Fibroblast of lung (primary cell): ENCODE measurements around the gene DCAF12. TPM values are rescaled to one million over a fixed set of nuclear protein-coding genes. Genes with fewer than 3 reads are reported as not detected.

Source experiments
- DNase-seq, 2 donors: peaks; one replicate each; pipeline versions ENCODE4 v3.0.0 to v3.0.0-alpha.2; 2010; ENCODE audit warnings: low read depth in 2 of 2
- H2AFZ ChIP-seq: 2 replicates; pipeline ENCODE4 v1.5.1; 2012; ENCODE audit warnings: low read length, control low read depth, inconsistent platforms
- H3K27ac ChIP-seq: 2 replicates; pipeline ENCODE4 v1.5.1; 2011; ENCODE audit warnings: low read length, control low read depth; ENCODE audit not compliant: insufficient read depth
- H3K27me3 ChIP-seq: 2 replicates; pipeline ENCODE4 v1.5.1; 2011; ENCODE audit warnings: mild to moderate bottlenecking, low read length; ENCODE audit not compliant: control insufficient read depth, insufficient read depth
- H3K36me3 ChIP-seq: 2 replicates; pipeline ENCODE4 v1.5.1; 2011; ENCODE audit warnings: low read length; ENCODE audit not compliant: control insufficient read depth, insufficient read depth
- H3K4me1 ChIP-seq: 2 replicates; pipeline ENCODE4 v1.5.1; 2011; ENCODE audit warnings: low read length; ENCODE audit not compliant: control insufficient read depth, insufficient read depth; ENCODE audit errors: extremely low read depth
- H3K4me2 ChIP-seq: 2 replicates; pipeline ENCODE4 v1.5.1; 2011; ENCODE audit warnings: low read length, control low read depth; ENCODE audit not compliant: insufficient read depth; ENCODE audit errors: extremely low read depth
- H3K4me3 ChIP-seq, 4 experiments: fragments of 200-600 bp in 1 of 4; sonication (generic) in 1 of 4; replicated peaks in 1 of 4; 2 replicates each; pipeline ENCODE4 v1.5.1; 2011 to 2016; ENCODE audit warnings: low read length in 4 of 4, low read depth in 3 of 4, mild to moderate bottlenecking in 3 of 4, control low read depth in 2 of 4, inconsistent platforms in 1 of 4, mixed read lengths in 1 of 4; ENCODE audit not compliant: insufficient read depth in 1 of 4; ENCODE audit errors: control extremely low read depth in 1 of 4
- H3K79me2 ChIP-seq: 2 replicates; pipeline ENCODE4 v1.5.1; 2012; ENCODE audit warnings: mild to moderate bottlenecking, low read length, inconsistent platforms; ENCODE audit not compliant: control insufficient read depth, insufficient read depth
- H3K9ac ChIP-seq: 2 replicates; pipeline ENCODE4 v1.5.1; 2011; ENCODE audit warnings: mild to moderate bottlenecking, low read length, control low read depth; ENCODE audit not compliant: insufficient read depth
- H3K9me3 ChIP-seq: 2 replicates; pipeline ENCODE4 v1.5.1; 2012; ENCODE audit warnings: low read depth, low read length; ENCODE audit not compliant: control insufficient read depth, insufficient read depth
- H4K20me1 ChIP-seq: 2 replicates; pipeline ENCODE4 v1.5.1; 2011; ENCODE audit warnings: low read length; ENCODE audit not compliant: control insufficient read depth, insufficient read depth; ENCODE audit errors: extremely low read depth
- CTCF ChIP-seq, 2 donors: IDR thresholded peaks in 1 of 2; conservative IDR thresholded peaks in 1 of 2; 1 replicate in 1 of 2; 2 replicates in 1 of 2; pipeline ENCODE4 v1.5.1; 2011 to 2012; ENCODE audit warnings: low read length in 2 of 2, control low read depth in 1 of 2, inconsistent platforms in 1 of 2, low read depth in 1 of 2, mild to moderate bottlenecking in 1 of 2
- EZH2 ChIP-seq: IDR thresholded peaks from 2 replicates; pipeline ENCODE4 v1.5.1; 2012; ENCODE audit warnings: low read length, control low read depth, mild to moderate bottlenecking; ENCODE audit errors: missing control alignments
- polyA plus RNA-seq, 2 donors: library from polyadenylated mRNA; depleted of rRNA in 1 of 2; stranded (reverse) in 1 of 2; unstranded in 1 of 2; fragments of >200 nt; gene quantifications; 2 replicates each; pipeline ENCODE4 v1.2.1, GENCODE V29; 2011 to 2012; ENCODE audit warnings: missing spikeins in 1 of 2
- total RNA-seq: library from RNA; depleted of rRNA; stranded (reverse); fragments of >200 nt; gene quantifications from 2 replicates; pipeline ENCODE4 v1.2.1, GENCODE V29; 2014

The DCAF12 gene
- total and polyA plus RNA-seq, 2 donors (not counting 1 experiment from before 2014, with no cell fraction given), result 9.7 to 26.3 TPM

DNA sequence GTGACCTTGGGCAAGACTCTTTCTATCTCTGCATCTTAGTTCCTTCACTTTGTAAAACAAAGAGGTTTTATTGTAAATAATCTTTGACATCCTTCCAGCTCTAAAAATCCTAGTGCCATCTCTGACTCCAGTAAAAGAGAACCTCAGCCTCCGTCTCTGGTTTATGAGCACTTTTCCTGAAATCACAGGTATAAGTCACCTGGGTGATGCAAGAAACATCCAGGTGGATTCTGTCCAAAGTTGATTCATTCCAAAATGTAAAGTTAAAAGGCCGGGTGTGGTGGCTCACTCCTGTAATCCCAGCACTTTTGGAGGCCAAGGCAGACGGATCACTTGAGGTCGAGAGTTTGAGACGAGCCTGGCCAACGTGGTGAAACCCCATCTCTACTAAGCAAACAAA, 56.7 kb downstream of the DCAF12 start:
- Histone ChIP-seq H3K27me3 (no peaks in the 10 kb centered on the region), H3K27ac (no peak overlapping the region), H3K9me3 (no peaks in the 10 kb centered on the region), H3K36me3 (no peaks in the 10 kb centered on the region), H3K9ac (no peak overlapping the region), H3K4me2 (no peak overlapping the region), H4K20me1 (no peaks in the 10 kb centered on the region), H3K4me1 (peaks cover 14% of the 10 kb centered on the region), H3K79me2 (no peaks in the 10 kb centered on the region), H2AFZ (no peak overlapping the region), H3K4me3 (no peak overlapping the region)
- DNase-seq, result no peak
- TF ChIP-seq EZH2 (no peak), CTCF (conservative IDR thresholded peaks at IDR 0.05 in 1 of 2, IDR thresholded peaks at IDR 0.05 in 1 of 2; ENCODE audit: low read depth in 1 of 2, low read length in 2 of 2) (no peak)

DNA sequence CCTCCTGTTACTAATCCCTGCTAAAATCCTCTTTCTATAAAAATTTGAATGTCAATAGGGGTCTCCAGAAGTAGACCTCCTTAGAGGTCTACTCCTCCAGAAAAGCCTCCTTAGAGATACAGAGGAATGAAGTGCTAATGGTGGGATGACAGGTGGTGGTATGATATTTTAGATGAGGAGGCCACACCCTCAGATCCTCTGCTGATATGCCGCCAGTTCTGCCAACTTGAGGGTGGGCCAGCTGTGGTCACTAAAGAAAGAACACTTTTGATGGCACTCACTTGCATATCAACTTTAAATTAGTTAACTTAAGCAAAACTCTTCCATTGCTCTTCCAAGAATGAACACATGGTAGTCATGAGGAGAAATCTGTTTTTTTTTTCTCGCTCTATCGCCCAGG, 61.0 kb downstream of the DCAF12 start:
- DNase-seq, result no peak
- no peaks in the 10 kb centered on the region for H3K4me1 ChIP-seq
- TF ChIP-seq EZH2 (no peak), CTCF (conservative IDR thresholded peaks at IDR 0.05 in 1 of 2, IDR thresholded peaks at IDR 0.05 in 1 of 2; ENCODE audit: low read depth in 1 of 2, low read length in 2 of 2) (no peak)
- no peaks in the 10 kb centered on the region for H3K79me2 ChIP-seq
- no peaks in the 10 kb centered on the region for H3K36me3 ChIP-seq
- H4K20me1 ChIP-seq, result no peaks in the 10 kb centered on the region
- H3K9me3 ChIP-seq, result no peaks in the 10 kb centered on the region
- H3K9ac ChIP-seq, result no peak overlapping the region
- H3K27ac ChIP-seq, result no peak overlapping the region
- no peak overlapping the region for H2AFZ ChIP-seq
- no peak overlapping the region for H3K4me2 ChIP-seq
- no peaks in the 10 kb centered on the region for H3K27me3 ChIP-seq
- no peak overlapping the region for H3K4me3 ChIP-seq

- H3K79me2 ChIP-seq, result no peaks in the 10 kb centered on the region
- no peak for DNase-seq
- no peak overlapping the region for H3K4me2 ChIP-seq
- H4K20me1 ChIP-seq, result no peaks in the 10 kb centered on the region
- no peak overlapping the region for H3K4me3 ChIP-seq
- H3K9ac ChIP-seq, result no peak overlapping the region
- H2AFZ ChIP-seq, result no peak overlapping the region
- no peaks in the 10 kb centered on the region for H3K9me3 ChIP-seq
- TF ChIP-seq EZH2, result no peak
- TF ChIP-seq CTCF (conservative IDR thresholded peaks at IDR 0.05 in 1 of 2, IDR thresholded peaks at IDR 0.05 in 1 of 2; ENCODE audit: low read depth in 1 of 2, low read length in 2 of 2), result no peak
- H3K27ac ChIP-seq, result no peak overlapping the region
- H3K27me3 ChIP-seq, result no peaks in the 10 kb centered on the region
- H3K4me1 ChIP-seq, result no peaks in the 10 kb centered on the region
- H3K36me3 ChIP-seq, result no peaks in the 10 kb centered on the region
Observed at GRCh38 chr9:34059954-34060353, 66.5 kb downstream of the DCAF12 start.
